Stimulated activated CD4-positive, alpha-beta T cell treated with anti-CD3 and anti-CD28 coated beads, Interleukin-4, amount 100 ng/mL, for 48 hours (primary cell): ENCODE data around the gene CARHSP1.
"Not testable (repeated sequence)": the region's sequence is repeated elsewhere in the genome, so short reads cannot be mapped to it uniquely, and the experiment has no call there.

ENCODE experiments used
- DNase-seq, 2 donors: peaks; one replicate each; pipeline ENCODE4 v3.0.0-alpha.2; 2020; ENCODE audit warnings: low read depth in 2 of 2

CARHSP1 gene

DNA sequence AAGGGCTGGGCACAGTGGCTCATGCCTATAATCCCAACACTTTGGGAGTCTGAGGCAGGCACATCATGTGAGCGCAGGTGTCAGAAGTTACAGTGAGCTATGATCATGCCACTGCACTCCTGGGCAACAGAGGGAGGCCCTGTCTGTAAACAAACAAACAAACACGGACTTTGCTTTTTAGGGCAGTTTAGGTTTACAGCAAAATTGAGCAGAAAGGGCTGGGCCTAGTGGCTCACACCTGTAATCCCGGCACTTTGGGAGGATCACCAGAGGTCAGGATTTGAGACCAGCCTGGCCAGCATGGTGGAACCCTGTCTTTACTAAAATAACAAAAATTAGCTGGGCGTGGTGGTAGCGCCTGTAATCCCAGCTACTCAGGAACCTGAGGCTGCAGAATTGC is 3.3 kb upstream of the CARHSP1 start:
- DNase-seq = no peak

DNA sequence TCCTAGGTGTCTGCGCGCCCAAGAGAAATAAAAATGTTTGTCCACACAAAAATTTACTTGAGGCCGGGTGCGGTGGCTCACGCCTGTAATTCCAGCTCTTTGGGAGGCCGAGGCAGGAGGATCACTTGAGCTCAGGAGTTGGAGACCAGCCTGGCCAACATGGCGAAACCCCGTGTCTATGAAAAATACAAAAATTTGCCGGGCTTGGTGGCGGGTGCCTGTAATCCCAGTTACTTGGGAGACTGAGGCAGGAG is 1.1 kb upstream of the CARHSP1 start:
- DNase-seq = not testable (repeated sequence)

DNA sequence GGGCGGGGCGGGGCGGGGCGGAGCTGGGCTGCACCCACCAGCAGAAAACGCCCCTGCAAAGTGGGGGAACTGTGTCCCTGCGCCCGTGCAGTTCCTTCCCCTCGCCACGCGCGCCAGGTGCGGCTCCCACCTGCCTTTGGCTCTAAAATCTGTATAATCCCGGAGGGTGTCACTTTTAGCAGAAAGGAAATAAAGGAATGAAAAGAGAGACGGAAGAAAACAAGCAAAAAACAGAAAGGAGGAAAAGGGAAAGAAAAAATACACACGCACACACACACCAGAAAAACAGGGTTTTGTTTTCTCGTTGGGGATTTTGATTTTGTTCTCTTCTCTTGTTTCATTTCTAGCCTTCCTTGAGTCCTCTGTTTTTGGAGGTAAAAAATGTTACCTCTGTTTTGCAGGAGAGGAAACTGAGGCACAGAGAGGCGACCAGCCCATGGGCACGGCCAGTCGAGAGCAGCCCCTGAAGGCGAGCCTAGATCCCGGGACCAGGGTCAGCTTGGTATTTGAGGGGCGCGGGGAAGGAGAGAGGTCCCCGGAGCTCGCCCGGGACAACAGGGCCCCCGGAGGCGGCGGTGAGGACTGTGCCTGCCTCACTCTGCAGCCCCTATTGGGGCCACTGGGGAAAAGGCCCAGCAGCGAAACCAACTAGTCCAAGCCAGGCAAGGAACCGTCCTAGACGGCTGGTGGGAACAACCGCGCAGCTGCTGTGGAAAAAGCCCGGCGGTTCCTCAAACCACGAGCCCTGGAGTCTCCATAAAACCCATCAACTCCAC is 594 bp upstream of the CARHSP1 start:
- no peak for DNase-seq

DNA sequence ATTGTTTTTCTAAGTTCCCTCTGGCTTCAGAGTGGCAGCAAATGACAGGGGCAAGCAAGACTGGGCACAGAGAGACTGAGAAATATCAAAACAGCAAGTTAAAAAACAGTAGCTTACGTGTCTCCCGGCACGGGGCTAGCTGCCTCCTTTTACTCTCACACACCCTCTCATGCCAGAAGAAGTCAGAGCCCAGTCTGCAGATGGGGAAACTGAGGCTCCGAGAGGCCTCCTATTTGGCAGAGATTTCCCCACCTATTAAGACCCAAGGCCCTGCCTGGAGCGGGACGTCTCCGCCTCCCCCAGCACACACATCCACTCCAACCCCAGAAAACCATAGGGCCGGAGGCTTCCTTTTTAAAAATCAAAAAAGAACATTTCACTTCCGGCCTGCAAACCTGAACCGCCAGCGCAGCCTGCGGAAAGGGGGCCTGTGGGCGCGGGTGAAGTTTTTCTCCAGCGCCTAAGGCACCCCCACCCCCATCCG is 832 bp downstream of the CARHSP1 start:
- no peak for DNase-seq

DNA sequence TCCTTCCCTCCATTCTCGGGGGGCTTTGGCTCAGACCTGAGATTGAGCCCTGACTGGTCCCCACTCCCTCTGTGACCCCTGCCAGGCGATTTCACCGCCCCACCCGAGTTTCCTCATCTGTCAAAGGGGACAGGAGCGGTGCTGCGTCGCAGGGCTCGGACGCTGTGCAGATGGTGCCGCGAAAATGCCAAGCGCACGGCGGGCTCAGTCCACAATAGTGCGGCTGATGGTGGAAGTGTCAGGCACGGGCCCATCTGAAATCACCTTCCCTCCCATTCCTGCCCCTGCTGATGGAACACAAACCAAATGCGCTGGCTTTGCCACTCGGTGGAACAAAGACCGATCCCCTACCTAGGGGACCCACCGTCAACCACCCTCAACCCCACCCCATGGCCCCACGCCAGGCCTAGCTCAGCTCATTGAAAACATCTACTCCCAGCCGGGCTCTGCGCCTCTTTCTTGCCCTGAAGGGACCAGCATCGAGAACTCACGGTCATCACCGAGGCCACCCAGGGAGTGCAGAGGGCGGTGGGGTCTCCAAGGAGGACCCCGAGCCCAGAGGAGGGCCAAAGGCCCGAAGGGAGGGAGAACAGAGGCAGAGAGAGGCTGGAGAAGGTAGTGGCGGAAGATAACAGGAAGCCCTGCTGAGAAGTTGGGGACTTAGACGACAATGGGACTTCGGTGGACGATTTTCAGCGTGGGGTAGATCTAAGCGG is 1.4 kb downstream of the CARHSP1 start:
- DNase-seq = no peak

DNA sequence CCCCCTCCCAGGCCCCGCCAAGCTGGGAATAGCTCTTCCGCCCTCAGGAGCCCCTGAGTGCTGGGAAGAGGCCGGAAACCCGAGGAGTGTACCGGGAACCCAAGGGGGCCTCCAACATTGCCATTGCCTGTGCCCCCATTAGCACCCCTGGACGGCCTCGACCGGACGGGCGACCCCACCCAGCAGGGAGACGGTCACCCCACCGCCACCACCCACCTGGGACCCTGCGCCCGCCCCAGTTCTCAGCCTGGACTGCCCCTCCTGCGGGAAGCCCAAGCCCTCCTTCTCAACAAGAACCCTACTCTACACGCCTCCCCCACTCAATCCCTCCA is 2.0 kb downstream of the CARHSP1 start:
- DNase-seq = no peak

DNA sequence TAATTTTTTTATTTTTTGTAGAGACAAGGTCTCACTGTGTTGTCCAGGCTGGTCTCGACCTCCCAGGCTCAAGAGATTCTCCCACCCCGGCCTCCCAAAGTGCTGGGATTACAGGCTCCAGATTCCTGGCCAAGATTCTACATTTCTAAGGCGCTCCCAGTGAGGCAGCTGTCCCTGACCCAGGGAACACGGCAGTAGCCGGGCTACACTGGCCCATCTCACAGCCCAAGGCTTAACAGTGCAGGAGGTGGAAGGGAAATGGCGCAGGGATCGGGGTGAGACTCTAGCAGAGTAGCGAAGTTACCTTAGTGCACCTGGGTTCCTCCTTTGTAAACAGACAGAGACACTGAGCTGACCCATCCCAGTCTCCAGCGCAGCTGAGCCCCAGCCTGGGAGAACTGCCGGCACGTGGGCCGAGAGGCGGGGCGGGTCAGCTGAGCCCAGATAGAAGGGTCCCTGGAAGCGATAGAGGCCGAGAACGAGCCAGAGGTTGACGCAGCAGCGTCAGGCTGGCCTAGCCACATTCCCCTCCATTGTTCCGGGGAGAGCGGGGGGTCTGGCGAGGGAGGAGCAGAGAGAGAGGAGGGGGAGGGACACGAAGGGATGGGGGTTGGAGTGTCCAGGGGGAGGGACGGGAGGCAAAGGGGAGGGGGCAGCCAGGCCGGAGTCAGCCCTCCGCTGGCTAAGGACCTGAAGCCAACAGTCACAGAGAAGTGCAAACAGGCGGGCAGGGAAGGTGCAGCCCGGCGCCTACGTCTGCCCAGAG is 2.5 kb downstream of the CARHSP1 start:
- DNase-seq = no peak

DNA sequence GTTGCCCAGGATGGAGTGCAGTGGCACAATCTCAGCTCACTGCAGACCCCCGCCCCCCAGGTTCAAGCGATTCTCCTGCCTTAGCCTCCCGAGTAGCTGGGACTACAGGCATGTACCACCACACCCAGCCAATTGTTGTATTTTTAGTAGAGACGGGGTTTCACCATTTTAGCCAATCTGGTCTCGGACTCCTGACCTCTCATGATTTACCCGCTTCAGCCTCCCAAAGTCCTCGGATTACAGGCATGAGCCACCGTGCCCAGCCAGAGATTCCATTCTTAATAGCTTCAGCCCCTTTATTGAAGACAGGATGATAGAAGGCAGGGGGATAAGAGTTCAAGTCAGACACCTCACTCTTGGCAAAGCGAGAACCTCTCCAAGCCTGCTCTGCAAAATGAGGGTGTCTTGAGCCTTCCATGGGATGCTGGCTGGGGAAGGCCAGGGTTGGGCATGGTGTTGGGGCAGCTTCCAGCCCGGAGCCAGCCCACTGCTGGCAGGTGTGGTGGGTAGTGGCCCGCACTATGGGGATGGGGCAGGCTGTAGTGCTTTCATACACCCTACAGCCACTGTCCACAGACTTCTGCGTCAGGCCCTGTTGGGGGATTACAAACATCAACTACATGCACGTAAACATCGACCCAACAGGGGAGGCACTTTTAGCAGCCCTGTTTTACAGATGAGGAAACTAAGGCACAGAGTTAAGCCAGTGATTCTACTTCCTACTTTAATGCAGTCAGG is 3.5 kb downstream of the CARHSP1 start:
- no peak for DNase-seq

DNA sequence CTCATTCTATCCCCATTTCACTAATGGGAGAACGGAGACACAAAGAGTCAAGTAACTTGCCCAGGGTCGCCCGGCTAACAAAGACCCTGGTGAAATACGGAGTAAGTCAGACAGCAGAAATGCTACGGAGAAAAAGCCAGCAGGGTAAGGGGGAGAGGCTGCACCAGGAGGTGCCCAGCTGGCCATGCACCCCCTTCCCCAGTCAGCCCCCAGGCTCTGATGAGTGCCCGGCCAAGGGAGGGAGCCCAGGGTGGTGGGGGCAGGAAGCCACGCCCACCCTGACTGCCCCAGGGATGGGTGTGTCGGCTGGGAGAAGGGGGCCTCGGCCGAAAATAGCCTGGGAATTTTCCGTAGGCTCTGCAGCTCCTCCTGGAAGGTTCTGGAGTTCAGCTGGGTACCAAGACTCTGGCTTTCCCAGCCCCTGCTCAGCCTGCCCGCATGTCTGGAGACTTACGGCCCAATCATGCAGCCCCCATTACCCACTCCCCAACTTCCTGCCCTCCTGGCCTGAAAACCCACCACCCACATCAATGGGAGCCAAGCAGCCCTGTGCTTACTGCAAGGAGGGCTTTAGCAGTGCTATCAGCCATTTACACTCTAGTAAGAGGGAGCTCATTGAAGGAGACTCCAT is 4.2 kb downstream of the CARHSP1 start:
- DNase-seq = no peak

DNA sequence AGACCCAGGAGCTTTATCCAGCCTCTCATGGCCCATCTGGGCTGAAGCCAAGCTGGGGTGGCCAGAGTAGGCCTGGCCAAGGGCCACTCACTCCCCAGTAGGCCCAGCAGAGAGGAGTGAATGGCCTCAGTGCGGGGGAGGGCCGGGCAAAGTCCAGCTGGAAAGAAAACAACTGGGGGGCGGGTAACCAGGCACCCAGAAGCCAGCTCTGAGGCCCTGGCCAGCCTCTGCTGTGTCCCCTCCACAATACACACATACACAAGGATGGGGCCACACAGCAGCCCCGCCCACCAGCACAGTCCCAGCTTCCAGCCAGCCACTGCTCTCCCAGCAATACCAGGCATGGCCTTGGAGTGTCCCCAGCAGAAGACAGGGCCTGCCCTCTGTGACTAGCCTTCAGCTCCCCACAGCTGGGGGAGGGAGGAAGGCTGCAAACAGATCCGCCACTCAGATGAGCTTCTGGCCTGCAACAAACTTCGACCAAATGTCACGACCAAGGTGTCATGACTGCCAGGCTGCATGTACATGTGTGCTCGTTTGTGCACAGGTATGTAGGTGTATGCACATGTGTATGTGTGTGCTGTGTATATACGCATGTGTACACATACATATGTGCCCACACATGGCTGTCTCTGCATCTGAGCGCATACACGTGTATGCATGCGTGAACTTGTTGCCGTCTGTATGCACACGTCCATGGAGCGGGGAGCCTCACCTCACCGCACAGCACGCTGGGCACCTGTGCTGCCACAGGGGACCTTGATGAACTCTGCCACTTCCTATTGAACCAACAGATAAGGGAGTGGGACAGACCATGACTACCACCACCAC is 5.0 kb downstream of the CARHSP1 start:
- no peak for DNase-seq

DNA sequence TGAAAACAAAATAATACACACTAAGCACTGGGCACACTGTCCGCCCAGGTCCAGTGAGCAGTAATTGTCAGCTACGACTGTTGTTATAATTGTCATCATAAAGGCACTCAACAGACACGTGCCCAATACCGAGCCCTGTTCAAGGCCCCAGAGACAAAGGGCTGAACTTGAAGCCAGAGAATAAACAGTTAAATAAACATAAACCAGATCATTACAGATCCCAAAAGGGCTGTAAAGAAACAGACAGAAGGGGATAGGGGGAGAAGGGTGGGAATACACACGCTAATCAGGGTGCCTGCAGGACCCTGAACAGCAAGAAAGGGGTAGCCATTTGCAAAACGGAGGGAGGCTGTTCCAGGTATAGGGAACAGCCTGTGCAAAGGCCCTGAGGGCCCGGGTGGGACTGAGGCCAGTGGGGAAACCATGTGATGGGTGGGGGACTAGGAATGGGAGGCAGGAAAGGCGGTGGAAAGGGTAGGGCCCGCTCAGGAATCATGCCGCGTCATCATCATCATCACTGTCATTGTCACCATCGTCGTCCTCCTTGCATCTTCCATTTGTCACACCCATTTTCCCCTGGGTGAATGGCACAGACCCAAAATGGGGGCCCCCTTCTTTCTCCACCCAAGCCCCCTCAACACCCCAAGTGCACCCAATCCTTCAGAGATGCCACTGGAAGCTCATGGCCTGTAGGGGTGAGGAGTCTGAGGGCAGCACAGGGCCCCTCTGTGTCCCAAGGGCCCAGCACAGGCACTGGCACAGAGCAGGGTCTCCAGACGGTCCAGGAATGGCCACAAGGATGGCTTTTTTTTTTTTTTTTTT is 6.3 kb downstream of the CARHSP1 start:
- DNase-seq = no peak

DNA sequence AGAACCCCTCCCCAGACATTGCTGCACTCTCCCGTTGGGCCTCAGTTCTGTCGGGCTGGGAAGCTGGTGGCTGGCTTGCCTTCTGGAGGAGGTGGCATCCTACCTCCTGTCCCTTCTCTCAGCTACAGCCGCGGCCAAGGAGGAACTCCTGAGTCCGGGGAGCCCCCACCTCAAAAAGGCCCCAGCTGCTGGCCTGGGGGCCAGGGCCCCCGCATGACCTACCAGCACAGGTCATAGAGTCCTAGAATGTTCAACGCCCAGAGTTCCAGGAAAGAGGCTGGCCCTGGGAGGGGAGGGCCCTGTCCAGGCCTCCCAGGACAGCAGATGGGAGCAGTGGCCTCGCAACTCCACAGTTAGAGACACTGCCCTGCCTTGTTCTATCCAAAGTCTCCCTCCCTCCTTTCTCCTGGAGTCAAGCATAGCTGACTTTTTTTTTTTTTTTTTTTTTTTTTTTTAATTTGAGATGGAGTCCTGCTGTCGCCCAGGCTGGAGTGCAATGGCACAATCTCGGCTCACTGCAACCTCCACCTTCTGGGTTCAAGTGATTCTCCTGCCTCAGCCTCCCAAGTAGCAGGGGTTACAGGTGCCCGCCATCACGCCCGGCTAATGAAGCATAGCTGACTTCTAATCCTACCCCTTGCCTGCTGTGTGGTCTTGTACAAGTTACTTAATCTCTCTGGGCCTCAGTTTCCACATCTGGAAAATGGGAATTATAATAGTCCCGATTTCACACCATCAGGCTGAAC is 7.1 kb downstream of the CARHSP1 start:
- DNase-seq = no peak

DNA sequence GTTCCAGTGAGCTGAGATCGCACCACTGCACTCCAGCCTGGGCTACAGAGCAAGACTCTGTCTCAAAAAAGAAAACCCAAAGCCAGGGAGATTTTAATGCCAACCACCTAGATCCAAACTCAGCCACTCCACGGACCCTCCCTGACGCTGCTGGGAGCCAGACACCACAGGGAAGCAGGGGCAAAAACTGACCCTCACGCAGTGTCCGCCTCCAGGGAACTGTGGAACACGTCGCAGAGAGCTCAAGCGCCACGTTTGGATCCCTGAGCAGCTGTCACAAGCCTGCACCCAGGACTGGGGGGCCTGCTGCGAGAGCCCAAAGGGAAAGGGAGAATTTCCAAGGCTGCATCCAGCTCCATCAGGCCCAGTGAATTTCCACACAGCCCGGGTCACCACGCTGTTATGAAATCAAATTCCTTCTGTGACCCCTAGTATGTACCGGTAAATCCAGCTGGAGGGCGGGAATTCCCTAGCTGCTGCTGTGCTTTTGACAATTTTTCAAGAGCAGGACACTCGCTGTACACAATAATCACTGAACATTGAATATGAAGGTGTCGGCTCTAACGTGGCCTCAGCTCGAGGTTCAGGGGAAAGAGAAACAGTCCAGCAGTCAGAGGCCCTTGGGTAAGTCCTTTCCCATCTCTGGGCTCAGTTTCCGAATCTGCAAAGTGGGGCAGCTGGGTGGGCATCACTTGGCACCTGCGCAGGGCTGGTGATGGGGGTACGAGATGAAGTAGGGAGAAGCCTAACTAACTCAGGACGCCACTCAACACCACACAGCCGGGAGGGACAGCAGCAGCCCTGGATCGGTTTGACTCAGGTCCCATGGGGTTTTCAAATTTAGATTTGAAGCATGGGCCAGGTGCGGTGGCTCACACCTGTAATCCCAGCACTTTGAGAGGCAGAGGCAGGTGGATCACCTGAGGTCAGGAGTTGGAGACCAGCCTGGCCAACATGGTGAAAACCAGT is 8.6 kb downstream of the CARHSP1 start:
- DNase-seq = no peak

DNA sequence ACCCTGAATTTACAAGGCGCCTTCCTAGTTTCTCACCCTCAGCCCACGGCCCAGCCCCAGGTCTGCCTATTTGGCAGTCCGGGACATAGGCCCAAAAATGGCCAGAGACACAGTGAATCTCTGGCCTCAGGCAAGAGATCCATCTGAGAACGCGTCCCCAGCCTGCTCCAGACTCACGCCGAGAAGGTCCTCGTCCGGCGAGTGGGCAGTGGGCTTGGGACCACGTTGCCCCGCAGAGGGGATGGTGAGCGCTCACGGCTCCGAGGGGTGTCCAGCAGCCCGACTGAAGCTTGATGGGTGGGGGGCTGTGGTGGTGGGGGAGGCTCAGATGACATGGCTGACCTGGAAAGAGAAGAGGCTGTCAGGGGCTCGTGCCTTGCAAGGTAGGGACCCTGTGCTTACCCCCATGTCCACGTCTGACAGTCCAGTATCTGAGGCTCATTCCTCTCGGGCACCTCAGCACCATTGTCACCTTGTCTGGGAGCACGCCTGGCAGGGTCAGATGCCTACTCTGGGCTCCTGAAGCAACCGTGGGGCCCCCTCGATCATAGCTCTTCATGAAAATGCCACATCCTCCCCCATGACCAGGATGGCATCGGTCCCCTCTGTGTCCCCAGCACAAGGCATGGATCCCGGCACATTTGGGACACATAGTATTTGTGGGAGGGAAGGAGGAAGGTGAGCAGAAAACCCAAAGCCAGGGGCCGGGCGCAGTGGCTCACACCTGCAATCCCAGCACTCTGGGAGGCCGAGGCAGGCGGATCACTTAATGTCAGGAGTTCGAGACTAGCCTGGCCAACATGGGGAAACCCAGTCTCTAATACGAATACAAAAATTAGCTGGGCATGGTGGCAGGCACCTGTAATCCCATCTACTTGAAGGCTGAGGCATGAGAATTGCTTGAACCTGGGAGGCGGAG is 9.6 kb downstream of the CARHSP1 start:
- DNase-seq = no peak

DNA sequence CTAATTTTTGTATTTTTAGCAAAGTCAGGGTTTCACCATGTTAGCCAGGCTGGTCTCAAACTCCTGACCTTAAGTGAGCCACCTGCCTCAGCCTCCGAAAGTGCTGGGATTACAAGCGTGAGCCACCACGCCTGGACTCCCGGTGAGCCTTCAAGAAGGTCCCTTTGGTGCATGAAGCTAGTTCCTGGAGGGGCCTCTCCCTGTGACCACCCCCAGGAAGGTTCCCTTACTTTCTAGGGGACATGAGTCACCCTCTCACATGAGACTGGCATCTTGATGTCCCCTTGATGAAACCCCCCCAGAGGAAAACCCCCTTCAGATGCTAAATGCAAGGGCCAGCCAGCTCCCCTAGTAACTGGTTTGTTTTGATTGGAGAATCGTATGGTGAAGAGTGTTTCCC is 12.8 kb downstream of the CARHSP1 start:
- DNase-seq = no peak

DNA sequence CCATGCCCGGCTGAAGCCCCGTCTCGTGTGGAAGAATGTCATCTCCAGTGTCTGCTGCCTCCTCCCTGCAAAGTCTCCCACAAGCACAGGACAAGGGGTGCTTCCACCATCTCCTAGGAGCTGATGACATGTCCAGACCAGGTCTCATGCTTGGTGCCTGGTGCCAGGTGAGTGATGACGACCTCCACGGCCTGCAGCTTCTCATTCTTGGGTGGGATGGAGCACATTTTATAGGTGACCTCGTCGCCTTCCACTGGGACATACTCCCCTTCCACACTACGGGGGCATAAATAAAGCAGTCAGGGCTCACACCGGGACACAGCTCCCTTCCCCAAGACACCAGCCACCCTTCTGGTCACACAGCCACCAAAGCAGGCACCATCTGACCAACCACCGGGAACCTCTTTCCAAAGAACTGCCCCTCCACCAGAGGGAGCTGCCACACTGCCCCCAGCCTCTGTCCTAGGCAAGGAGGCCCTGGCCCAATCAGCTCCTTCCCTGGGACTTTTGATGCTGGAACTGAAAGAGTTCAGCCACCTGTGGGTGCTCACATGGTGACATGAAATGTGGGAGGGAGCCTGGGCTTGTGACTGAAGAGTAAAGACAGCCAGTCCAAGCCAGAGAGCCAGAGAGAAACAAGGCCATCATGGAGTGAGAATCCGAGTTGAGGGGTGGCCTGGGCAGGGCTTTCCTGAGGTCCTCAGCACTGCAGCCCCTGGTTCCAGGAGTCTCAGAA is 13.6 kb downstream of the CARHSP1 start:
- DNase-seq = no peak
